ENCODE results near the gene CHCHD10.
A peak's percentile ranks its signal among the peaks of the same experiment; 100 is the strongest.

Gene CHCHD10

DNA sequence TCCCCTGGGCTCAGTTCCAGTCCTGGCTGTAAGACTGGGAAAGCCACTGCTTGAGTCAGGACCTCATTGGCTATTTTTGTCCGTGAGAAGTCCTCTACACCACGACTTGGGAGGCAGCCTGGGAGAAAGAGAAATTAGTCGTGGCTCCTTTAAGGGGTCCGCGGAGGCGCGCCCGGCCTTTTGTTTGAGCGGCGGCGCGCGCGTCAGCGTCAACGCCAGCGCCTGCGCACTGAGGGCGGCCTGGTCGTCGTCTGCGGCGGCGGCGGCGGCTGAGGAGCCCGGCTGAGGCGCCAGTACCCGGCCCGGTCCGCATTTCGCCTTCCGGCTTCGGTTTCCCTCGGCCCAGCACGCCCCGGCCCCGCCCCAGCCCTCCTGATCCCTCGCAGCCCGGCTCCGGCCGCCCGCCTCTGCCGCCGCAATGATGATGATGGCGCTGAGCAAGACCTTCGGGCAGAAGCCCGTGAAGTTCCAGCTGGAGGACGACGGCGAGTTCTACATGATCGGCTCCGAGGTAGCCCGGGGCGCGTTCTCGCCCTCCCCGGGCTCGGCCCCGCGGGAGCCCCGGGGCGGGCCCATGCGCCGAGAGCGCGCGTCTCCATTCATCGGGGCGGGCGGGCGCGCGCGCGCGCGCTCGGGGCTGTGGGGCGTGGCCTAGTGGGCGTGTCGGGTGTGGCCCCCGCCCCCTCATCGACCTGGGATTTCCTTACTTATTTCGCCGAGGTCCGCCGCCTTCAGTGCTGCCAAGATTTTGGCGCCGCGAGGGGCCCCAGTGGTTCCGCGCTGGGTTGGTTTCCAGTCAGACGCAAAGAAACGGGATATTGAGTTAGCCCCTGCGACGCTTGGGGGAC, 19.2 kb upstream of the CHCHD10 start, which contains the start of gene SMARCB1:
TSS of gene SMARCB1 (plus strand) at position 215 of the 848 bp plus-strand sequence. CDS start at position 419, 204 bp downstream.
- DNase-seq = peak; percentile 30

- no peak for DNase-seq
Measured at GRCh38 chr22:23786261-23786710, 18.5 kb upstream of the CHCHD10 start.

- no peak for DNase-seq
Measured at GRCh38 chr22:23784215-23784732, 16.5 kb upstream of the CHCHD10 start.

GRCh38 chr22:23783265-23784150, 15.7 kb upstream of the CHCHD10 start:
- DNase-seq = no peak

- no peak for DNase-seq
Measured at GRCh38 chr22:23782703-23783102, 14.9 kb upstream of the CHCHD10 start.

DNA sequence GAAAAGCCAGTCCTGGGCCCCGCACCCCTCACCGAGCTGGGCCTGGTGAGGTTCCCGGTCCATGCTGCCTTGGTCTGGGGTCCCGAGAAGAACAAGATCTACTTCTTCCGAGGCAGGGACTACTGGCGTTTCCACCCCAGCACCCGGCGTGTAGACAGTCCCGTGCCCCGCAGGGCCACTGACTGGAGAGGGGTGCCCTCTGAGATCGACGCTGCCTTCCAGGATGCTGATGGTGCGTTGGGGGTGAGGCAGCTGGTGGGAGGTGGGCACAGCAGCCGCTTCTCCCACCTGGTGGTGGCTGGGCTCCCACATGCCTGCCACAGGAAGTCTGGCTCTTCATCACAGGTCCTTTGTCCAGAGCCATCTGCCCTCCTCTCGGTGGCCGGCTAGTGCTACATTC, 14.5 kb upstream of the CHCHD10 start:
- DNase-seq = no peak

DNA sequence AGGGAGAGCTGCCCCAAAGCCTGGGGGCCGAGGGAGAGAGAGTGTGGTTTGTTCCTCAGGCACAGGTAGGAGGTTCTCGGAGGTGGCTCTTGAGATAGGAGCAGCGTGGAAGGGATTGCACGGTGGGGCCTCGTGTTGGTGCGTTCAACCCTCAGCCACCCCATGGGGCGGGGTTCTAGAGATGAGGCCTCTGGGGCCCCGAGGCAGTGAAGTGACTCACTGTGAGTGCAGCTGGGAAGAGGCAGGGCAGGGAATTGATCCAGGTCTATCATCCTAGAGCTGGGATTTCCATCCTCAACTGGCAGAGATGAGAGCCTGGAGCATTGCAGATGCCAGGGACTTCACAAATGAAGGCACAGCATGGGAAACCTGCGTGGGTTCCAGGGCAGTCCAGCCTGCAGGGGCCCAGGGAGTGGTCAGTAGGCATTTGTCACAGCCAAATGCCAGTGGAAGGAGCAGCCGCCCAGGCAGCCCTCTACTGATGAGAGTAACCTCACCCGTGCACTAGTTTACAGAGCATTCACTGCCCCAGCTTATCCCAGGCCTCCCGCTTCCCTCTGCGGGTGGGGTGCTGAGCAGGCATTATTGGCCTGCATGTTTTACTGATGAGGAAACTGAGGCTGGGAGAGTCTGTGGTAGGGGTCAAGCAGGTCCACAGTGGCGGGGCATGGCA, 13.9 kb upstream of the CHCHD10 start:
- no peak for DNase-seq

GRCh38 chr22:23781065-23781464, 13.3 kb upstream of the CHCHD10 start:
- no peak for DNase-seq

GRCh38 chr22:23780146-23780748, 12.5 kb upstream of the CHCHD10 start:
- DNase-seq = no peak

DNA sequence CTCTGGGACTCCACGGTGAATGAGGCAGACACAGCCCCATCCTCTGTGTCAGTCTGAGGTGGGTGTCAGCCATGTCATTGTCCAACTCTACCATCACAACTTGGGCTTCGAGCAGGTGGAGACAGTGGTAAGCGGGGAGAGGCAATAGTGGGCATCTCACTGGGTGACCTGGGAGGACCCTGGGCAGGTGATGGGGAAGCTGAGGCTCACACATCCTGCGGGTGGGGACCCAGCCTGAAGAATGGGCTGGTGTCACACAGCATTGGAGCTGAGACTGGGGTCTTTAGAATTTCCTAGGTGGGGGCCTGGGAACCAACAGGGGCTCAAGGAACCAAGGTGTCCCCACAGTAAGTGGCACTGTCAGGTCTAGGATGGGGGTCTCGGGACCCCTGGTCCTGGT, 12.0 kb upstream of the CHCHD10 start:
- DNase-seq = no peak

GRCh38 chr22:23779083-23779482, 11.3 kb upstream of the CHCHD10 start:
- no peak for DNase-seq

DNA sequence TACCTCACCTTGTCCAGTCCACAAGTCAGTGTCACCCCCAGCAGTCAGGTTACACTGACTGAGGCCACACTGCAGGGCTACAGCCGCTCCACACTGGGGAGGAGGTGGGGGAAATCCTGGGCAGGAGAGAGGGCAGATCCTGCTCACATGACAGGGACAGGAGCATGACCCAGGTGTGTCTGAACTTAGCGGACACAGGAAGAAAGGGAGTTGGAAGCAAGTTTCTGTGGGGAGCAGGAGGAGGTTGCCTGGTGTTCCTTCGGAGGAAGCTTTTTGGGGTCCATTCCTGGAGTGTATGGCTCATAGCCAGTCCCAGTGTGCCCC, 10.8 kb upstream of the CHCHD10 start:
- no peak for DNase-seq

DNA sequence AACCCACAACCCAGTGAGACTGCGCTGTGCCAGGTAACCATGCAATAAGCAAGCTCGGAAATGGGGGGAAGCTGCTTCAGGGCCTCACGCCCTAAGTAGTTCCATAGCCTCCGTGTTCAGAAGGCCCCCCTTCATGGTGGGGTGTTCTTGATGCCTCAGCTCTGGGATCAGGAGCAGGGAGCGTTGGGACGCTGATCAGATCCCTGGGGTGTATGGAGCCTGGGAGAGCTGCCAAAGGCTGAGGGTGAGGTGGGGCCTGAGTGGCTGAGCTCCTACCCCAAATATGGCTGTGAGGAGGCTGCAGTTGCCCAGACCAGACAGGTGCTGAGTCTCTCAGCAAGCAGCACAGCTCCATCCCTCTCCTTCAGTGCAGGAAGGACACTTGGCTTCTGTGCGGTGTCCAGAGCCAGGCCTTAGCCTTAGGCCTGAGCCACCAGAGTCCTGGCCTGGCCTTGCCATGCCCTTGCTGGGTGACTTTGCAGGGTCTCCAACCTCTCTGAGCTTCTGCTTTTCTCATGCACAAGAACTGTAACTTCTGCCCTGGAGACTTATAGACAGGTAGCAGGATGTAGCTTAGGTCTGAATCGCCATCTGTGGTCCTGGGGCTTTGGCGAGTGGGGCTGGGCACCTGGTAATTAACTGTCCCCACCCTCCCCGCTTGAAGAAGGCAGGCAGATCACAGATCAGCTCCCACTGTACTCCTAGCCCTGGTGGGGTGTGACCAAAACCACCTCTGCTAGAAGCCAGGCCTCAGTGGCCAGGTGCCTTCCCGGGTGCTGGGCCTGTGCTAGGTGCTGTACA, 10.2 kb upstream of the CHCHD10 start:
- no peak for DNase-seq

- no peak for DNase-seq
Measured at GRCh38 chr22:23775779-23776375, 8.1 kb upstream of the CHCHD10 start.

- DNase-seq = no peak
Measured at GRCh38 chr22:23774922-23775436, 7.2 kb upstream of the CHCHD10 start.

DNA sequence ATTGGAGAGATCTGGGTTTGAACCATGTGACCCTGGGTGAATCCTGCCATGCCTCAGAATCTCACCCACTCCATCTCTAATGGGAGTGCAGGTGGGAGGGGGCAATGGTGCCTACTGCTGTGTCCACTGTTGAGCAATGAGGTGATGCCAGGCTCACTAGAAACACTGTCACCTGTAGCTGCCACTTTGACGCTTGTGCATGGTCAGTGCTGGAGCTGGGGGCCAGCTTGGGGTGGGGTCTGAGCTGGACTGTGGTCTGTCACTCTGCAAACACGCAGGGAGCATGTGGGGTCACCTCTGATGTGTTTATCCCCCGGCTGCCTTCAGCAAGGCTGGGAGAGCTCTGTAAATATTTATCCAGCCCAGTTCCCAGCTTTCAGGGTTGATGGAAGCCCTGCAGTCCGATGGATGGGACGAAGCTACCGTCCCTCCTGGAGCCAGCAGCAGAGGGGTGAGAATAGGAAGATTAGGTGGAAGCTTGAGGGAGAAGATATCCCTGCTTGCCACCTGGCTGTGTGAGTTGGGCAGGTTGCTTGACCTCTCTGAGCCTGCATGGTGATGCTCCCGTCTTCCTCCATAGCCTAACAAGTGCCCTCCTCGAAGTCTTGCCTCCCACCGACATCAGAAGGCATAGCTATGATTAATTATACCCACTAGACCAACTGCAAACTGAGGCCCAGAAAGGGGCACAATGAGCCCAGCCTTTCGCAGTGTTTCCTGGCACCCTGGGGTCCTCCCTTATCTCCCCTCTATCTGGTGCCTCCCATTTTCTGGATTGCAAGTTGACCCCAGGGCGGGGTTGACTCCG, 6.5 kb upstream of the CHCHD10 start:
- no peak for DNase-seq

DNA sequence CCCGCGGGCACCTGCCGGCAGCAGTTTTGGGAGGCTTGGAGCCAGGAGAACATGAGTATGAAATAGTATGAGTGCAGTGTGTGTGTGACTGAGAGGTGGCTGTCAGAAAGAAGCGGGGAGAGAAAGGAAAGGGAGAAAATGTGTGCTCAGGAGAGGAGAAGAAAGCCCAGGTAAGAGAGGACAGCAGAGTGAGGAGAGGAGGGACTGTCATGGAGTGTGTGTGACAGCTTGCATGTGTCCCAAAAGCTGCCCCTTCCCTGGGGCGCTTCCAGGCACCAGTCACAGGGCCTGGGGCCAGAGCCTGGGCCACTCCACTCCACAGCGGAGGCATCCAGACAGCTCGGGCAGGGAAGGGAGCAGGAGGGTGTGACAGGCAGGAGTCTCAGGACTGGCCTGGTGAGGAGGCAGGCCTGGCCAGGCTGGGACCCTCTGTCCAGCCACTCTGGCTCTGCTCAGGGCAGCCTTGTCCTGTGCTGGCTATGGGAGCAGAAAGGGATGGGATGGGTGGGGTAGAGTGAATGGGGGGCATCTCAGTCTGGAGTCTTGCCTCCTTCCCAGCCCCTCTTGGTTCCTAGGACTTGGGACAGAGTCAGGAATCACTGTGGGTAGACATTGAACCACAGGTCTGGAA, 5.8 kb upstream of the CHCHD10 start:
- no peak for DNase-seq

GRCh38 chr22:23772649-23773473, 5.1 kb upstream of the CHCHD10 start, which contains the start of gene MMP11:
MMP11 (plus strand) TSS chr22:23772849; CDS start chr22:23772871, 22 bp downstream.
- DNase-seq = no peak

GRCh38 chr22:23772315-23772648, 4.5 kb upstream of the CHCHD10 start:
- DNase-seq = no peak

All from NCI-H1417 treated with DMSO at 0.1 percent for 48 hours (cell line).